Measurements from ENCODE around the gene BBC3.

Gene BBC3

DNA sequence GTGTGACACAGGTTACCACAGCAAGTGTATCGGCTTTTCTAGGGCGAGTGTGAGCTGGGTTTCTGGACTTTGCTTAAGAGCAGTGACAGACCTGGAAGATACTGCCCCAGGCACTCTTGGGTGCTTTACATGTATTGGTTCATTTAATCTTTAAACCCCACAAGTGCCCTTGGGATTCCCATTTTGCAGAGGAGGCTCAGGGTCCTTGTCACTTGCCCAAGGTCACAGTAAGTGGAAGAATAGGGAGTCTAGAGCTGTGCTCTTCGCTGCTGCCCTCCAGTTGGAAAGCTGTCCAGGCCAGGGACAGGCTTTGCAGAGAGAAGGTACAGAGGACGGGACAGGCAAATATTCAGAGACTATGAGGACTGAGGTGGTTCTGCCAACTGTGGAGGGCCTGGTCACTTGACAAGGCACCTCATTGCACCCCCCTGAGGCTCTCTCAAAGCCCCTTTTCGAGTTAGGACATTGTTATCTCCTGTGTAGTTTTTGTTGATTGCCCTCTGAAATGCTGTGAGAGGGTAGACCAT is 42.4 kb downstream of the BBC3 start:
- DNase-seq: no peak

DNA sequence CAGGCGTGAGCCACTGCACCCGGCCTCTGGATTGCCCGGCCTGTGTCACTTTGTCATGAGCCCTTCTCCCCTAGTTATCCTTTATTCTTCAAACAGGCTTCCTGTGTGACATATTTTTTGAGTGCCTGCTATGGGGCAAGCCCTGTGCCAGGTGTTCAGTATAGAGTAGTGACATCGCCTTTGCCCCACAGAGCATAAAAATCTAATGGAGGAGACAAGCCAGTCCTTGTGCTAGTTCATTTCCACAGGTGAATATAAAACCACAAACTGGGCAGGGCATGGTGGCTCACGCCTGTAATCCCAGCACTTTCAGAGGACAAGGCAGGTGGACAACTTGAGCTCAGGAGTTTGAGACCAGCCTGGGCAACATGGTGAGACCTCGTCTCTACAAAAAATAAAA is 43.2 kb downstream of the BBC3 start:
- DNase-seq: no peak

DNA sequence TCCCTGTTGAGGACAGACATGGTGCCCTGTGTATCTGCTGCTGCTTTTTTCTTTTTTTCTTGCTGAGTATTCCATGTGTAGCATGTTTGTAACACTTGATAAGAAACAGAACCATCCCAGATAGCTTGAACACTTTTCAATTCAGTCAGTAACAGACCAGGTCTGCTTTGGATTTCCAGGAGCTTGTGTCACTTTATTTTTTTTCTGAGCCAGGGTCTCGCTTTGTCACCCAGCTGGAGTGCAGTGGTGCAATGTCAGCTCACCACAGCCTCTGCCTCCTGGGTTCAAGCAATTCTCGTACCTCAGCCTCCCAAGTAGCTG is 43.7 kb downstream of the BBC3 start:
- DNase-seq: no peak

DNA sequence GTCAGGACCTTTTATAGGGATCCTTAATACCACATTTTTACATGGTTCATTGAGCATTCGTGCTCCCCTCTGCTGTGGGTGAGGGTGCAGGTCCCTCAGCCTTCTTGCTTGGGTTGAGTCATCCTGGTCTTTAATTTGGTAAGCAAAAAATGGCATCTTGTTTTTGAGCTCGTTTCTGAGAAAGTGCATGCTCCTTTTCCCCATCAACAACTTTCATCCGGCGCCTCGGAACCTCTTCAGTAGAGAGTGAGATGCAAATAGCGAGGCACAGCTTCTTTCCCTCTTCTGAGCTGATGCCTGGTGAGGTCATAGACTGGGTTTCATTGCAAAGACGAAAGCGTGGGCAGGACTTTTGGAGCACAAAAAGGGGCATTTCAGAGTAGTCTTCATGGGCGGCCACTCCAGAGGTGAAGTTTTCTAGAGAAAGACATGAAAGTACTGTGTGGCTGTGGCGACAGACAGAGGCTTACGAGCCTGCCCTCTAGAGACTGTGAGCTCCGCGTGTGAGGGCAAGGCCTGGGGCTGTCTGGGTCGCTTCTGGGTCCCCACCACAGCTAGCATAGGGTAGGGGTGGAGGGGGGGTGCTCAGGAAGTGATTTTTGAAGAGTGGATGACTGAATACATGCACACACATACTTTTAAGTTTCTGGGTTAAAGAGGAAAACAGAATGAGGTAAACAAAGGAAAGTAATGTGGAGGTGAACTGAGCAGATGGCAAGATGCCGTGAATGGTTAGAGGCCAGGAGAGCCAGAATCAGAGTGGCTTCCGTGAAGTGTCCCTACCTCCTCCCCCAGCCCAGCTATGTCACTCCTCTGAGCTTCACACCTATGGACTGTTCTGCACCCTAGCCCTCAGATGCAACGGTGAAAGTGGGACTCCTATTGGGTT is 44.3 kb downstream of the BBC3 start:
- no peak for DNase-seq

DNA sequence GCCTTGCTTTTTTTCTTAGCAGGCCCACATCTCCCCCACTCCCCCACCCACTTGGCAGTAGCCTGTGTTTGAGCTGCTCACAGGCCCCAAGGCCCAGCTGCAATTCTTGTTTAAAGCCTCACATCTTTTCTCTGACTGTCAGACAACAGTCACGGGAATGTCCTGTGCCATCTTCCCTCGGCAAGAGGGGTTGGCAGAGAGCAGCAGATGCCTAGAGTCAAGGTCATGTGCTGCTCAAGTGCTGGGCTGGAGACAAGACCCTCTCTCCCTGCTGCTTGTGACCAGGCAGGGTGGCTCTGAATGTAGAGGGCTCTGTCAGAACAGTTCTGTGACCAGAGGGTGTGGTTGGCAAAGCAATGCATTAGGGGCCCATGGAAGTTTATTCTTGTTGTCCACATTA is 47.4 kb downstream of the BBC3 start:
- DNase-seq: no peak

DNA sequence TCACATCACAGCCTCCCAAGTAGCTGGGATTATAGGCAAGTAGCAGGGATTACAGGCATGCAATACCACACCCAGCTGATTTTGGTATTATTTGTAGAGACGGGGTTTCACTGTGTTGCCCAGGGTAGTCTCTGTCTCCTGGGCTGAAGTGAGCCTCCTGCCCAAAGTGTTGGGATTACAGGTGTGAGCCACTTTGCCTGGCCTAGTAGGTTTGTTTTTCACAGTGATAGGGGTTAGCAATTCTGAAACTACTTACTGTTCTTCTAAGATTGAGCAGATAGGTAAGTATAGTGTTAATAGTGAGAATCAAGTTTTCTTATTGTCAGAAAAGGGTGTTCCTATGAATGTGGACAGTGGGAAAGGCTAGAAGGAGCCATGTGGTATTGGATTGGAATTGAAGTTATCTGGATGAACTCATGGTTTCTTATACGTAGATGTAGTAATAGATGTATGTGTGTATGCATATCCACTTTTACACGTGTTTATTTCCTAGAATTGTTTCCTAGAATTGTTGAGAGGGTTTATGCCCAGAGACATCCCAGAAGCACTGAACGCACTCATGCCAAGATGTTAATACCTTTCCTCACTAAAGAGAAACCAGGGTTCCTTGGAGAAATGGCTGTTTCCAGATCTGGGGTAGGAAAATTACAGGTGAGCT is 51.2 kb downstream of the BBC3 start:
- no peak for DNase-seq

DNA sequence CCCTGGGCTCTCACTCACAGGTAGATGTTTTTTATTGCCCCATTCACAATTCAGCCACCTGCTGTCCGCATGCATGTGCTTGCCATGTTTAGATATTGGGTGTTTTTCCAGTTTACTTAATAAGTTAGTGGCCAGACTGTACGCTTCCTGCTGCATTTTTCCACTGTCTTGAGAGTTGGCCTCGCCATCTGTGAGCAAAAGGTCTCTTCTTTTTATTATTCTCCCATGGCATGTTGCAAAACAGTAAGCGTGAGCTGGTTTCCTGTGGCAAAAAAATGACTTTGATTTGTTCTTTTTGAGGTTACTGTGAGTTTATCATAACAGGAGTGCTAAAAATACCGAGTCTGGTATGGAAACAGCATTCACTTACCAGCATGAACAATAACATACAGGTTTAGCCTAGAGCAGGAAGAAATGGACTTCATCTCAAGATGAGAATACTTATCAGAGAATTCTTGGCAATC is 54.3 kb downstream of the BBC3 start:
- DNase-seq: no peak

DNA sequence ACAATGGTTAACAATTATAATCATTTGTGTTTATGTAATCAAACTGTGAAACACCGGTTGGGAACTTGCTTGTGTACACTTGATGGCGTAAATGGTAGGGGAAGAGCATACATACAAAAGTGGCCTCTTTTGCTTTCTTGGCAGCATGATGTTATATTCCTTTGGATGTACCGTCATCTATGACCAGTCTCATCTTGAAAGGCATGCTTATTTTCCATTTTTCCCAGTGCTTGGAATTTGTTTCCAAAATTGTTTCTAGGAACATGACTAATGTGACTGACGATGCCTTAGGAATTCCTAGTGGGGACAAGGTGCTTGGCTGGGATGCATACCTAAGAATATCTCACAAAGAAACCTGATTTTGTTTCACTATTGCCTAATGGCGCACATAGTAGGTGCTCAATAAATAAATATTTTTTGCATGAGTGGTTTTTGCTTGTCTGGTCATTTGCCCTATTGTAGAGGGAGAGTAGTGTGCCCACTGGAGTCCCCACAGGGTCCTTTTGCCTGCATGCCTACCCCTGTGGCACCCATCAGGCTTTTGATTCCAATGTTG is 54.9 kb downstream of the BBC3 start:
- no peak for DNase-seq

DNA sequence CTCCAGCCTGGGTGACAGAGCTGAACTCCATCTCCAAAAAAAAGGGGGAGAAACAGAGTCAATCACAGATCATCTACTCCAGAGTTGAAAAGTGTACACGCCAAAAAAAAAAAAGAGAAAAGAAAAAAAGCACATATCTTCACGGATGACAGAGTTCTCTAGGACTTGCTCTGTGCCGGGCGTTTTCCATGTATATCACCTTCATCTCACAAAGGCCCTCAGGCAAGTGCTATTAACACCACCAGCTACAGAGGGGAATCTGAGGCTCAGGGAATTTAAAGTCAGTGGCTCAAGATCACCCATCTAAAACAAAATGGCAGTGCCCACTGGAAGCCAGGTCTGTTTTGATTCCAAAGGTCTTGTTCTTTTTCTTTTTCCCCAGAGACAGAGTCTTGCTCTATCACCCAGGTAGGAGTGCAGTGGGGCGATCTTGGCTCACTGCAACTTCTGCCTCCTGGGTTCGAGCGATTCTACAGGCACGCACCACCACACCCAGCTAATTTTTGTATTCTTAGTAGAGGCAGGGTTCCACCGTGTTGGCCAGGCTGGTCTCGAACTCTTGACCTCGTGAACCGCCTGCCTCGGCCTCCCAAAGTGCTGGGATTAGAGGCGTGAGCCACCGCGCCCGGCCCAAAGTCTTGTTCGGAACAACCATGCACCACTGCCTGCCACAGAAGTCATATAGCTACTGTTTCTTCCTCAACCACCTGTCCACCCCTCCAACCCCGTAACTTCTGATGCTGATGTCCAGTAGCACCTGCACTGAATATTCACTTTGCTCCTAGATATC is 58.1 kb downstream of the BBC3 start:
- DNase-seq: no peak

Data from NCI-H187 treated with DMSO at 0.1 percent for 48 hours (cell line).